ENCODE results near the gene KLHL13. TPM values are rescaled to one million over a fixed set of nuclear protein-coding genes. Genes with fewer than 3 reads are reported as not detected.
"Not testable (repeated sequence)": the region's sequence is repeated elsewhere in the genome, so short reads cannot be mapped to it uniquely, and the experiment has no call there.

Gene KLHL13
- polyA plus RNA-seq, 3 donors, result 1.1 to 3.3 (median 1.3) TPM

GRCh38 chrX:117957128-117957527, 159.5 kb downstream of the KLHL13 start:
- WGBS, 3 donors, result 46 to 56% (median 53%) methylated on average over 2 of the region's 2 CpGs
- H3K27ac ChIP-seq (ENCODE audit: low read depth, low read length), result no peak overlapping the region

GRCh38 chrX:117939296-117939695, 177.3 kb downstream of the KLHL13 start:
- 44 to 88% (median 46%) methylated on average over 1 of the region's 1 CpG for WGBS, 3 donors
- not testable (repeated sequence) for H3K27ac ChIP-seq (ENCODE audit: low read depth, low read length)

GRCh38 chrX:117936118-117936517, 180.5 kb downstream of the KLHL13 start:
- H3K27ac ChIP-seq (ENCODE audit: low read depth, low read length), result no peak overlapping the region
- 76 to 92% (median 86%) methylated on average over 2 of the region's 2 CpGs for WGBS, 3 donors

GRCh38 chrX:117930116-117930515, 186.5 kb downstream of the KLHL13 start:
- not testable (repeated sequence) for H3K27ac ChIP-seq (ENCODE audit: low read depth, low read length)

GRCh38 chrX:117919755-117920154, 196.9 kb downstream of the KLHL13 start:
- WGBS, 3 donors, result 82 to 93% (median 89%) methylated on average over 1 of the region's 1 CpG
- no peak overlapping the region for H3K27ac ChIP-seq (ENCODE audit: low read depth, low read length)

GRCh38 chrX:117910216-117910615, 206.4 kb downstream of the KLHL13 start:
- H3K27ac ChIP-seq (ENCODE audit: low read depth, low read length), result no peak overlapping the region
- 85 to 100% (median 90%) methylated on average over 1 of the region's 1 CpG for WGBS, 3 donors

- no peak overlapping the region for H3K27ac ChIP-seq (ENCODE audit: low read depth, low read length)
- 57 to 79% (median 74%) methylated on average over 1 of the region's 1 CpG for WGBS, 3 donors
Observed at GRCh38 chrX:117898226-117898625, 218.4 kb downstream of the KLHL13 start.

- no peak overlapping the region for H3K27ac ChIP-seq (ENCODE audit: low read depth, low read length)
- 16 to 45% (median 31%) methylated on average over 1 of the region's 1 CpG for WGBS, 3 donors
Observed at GRCh38 chrX:117895418-117895817, 221.2 kb downstream of the KLHL13 start.

GRCh38 chrX:117892469-117892868, 224.1 kb downstream of the KLHL13 start:
- no peak overlapping the region for H3K27ac ChIP-seq (ENCODE audit: low read depth, low read length)
- 78 to 96% (median 95%) methylated on average over 1 of the region's 1 CpG for WGBS, 3 donors

- 76 to 88% (median 80%) methylated on average over 1 of the region's 1 CpG for WGBS, 3 donors
- no peak overlapping the region for H3K27ac ChIP-seq (ENCODE audit: low read depth, low read length)
Observed at GRCh38 chrX:117871796-117872195, 244.8 kb downstream of the KLHL13 start.

- 73 to 93% (median 87%) methylated on average over 1 of the region's 1 CpG for WGBS, 3 donors
- H3K27ac ChIP-seq (ENCODE audit: low read depth, low read length), result no peak overlapping the region
Observed at GRCh38 chrX:117860517-117860916, 256.1 kb downstream of the KLHL13 start.

- H3K27ac ChIP-seq (ENCODE audit: low read depth, low read length), result no peak overlapping the region
- 30 to 67% (median 45%) methylated on average over 2 of the region's 2 CpGs for WGBS, 3 donors
Observed at GRCh38 chrX:117854806-117855205, 261.8 kb downstream of the KLHL13 start.

GRCh38 chrX:117851025-117851424, 265.6 kb downstream of the KLHL13 start:
- H3K27ac ChIP-seq (ENCODE audit: low read depth, low read length), result no peak overlapping the region
- WGBS, 3 donors, result 79 to 91% (median 87%) methylated on average over 2 of the region's 2 CpGs

Other genes starting within 250 kb of the KLHL13 start
- gene WDR44, start 229.3 kb upstream of the KLHL13 start, polyA plus RNA-seq, result 1 to 10 TPM; 2.8 to 5.6 (median 5.5) TPM

Data from adipose tissue (tissue), 3 donors.